Fibroblast of skin of right biceps (primary cell): ENCODE data around the gene EFNA2.

Source experiments
- DNase-seq: peaks from one replicate; pipeline ENCODE4 v3.0.0-alpha.2; 2013

EFNA2 gene

GRCh38 chr19:1272423-1273262 lies 13.0 kb upstream of the EFNA2 start:
- DNase-seq, result no peak

- DNase-seq, result no peak
Observed at GRCh38 chr19:1273263-1274041, 12.2 kb upstream of the EFNA2 start.

DNA sequence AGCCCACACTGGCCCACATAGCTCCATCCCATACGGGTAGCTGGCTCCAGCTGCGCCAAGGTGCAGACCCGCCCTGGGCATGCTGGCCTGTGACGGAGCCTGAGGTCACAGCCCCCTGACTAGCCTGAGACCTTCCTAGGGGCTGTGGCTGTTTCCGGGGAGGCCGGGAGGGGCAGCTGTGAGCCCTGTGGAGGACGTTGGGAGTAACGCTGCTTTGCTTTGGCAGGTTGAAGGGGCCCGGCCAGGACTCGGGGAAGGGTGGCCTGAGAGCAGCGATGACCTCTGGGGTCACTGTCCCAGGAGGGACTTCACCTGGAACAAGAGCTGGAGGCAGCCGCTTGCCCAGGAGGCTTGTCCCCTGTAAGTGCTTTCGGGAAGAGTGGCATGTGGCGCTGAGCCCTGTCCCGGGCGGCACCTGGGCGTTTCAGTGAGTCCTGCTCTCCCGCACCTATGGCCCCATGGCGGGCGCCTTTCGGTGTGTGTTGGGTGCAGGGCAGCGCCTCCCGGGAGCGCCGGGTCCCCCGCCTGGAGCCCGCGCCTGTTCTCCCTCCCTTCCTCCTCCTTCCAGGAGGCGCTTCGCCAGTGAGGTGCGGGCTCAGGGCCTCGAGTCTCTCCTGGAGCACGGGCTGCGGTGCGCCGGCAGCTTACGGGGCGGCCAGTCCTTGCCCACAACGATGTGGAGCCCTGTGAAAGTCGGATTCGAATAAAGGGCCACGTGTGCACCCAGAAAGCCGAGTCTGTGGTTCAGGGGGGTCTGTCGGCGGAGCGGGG lies 11.4 kb upstream of the EFNA2 start:
- DNase-seq, result no peak

- peak; percentile 41 for DNase-seq
Observed at GRCh38 chr19:1274852-1275259, 10.8 kb upstream of the EFNA2 start.

- DNase-seq, result peak; percentile 98
Observed at GRCh38 chr19:1275260-1275975, 10.3 kb upstream of the EFNA2 start, which contains the start of gene FAM174C. FAM174C (plus strand) TSS chr19:1275530; CDS start chr19:1275550, 20 bp downstream.

- DNase-seq, result no peak
Observed at GRCh38 chr19:1275976-1276627, 9.6 kb upstream of the EFNA2 start.

DNA sequence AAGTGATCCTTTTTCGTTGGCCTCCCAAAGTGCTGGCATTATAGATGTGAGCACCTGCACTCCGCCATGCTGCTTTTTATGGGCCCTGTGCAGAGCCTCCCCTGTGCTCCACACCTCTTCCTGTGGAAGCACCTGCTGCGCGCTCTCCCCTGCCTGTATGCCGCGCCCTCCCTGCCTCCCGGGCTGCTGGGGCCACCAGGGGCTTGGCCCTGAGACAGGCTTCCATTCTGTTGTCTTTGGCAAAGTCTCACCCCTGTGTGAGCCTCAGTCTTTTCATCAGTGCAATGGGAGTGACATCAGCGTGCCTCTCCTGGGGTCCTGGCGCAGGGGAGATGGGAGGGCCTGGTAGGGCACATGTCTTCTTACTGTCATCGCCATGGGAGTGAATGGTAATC lies 9.0 kb upstream of the EFNA2 start:
- no peak for DNase-seq

GRCh38 chr19:1277061-1277460 lies 8.6 kb upstream of the EFNA2 start:
- no peak for DNase-seq

- no peak for DNase-seq
Observed at GRCh38 chr19:1278074-1278473, 7.6 kb upstream of the EFNA2 start.

DNA sequence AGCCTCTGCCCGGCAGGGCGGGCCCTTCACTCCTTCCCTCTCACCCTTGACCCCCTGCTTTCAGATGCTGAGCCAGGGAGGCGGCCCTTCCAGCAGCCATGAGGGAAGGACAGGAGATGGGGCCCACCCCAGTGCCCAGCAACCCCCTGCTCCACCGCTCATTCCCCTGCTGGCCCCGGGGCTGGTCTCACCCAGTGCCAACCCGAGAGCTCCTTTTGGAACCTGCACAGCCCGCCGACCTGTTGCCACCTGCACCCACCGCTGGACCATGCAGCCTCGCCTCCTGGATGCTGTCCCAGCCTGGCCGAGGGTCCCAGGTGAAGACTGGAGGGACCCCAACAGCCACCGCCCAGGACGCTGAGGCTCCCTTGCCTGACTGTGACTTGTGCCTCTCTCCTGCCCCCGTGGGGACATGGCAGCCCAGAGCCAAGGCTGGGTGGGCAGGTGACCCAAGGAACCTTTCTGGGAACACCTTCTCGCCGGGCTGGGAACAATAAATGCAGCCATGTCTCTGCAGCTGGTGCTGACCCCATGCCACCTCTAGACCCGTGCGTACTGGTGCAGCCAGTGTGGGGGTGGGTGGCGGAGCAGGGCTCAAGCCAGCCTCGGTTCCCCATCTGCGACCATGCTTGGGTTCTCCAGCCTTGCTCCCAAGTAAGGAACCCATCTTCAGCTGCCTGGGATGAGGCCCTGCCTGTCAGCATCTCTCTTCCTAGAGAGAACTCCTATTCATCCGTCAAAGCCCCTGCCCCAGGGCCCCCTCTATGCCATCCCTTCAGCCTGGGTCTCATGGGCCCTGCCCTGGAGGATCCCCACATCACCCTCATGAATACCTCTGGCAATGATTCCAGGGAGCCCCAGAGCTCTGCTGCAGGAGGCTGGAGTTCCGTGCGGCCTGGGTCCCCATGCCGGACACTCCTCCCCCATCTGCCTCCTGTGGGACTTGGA lies 6.7 kb upstream of the EFNA2 start:
- DNase-seq, result no peak

DNA sequence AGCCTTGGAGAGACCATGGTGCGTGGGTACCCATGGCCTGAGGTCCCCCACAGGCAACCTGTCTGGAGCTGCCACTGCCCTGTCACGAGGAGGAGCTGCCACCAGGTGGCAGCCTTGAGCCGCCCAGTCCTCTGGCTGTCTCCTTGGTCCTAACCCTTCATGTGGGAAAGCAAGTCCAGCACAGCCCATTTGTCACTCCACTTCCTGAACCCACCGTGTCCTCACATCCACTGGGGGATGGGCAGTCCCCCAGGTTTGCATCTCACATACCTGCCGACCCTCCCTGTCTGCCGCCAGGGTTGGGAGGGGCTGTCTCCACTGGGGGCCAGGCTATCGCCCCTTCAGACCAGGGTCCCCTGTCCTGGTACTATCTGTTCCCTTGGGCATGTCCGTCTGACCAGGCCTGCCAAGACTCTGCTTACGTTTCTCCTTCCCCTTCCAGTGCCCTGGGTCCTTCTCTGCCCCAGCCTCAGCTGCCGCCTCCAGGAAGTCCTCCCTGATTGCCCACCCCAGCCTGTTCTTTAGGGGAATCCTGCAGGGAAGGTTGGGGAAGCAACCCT lies 5.8 kb upstream of the EFNA2 start:
- DNase-seq, result peak; percentile 74

DNA sequence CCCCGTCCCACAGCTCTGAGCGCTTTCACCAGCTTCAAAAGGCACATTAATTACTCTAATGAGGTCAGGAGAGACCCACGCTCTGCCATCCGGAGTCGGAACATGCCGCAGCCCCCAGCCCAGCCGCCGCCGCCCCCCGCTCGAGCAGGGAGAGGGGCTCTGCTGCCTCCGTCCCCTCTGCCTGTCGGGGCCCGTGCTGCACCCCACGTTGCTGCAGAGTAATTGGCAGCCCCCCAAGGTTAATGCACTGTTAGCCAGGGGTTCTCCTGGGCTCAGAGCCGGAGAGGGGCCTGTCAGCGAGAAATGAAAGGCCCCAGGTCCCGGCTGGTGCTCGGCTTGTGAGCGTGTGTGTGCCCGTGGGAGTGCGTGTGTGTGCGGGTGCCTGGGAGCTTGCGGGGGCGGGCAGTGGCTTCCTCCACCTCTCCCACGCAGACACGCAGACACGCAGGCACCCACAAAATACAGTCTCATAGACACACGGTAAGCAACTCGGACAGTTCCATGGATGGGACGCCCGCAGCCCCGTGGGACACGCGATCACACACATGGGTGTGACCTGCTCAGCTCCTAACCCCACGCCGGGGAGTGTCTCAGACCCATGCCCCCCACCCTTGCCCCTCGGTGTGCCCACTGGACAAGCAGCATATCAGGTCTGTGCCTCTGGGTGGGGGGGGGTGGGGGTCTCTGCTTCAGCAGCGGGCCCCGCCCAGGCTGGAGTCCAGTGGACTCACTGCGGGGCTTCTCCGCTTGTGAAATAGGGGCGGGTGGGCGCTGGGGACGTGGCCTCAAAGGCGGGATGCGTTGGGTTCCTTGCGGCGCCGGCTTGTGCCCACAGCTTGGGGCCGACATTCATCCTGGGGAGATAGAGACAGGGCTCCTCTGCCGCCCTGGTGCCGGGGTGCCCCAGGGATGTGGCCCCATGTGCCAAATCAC lies 4.8 kb upstream of the EFNA2 start:
- no peak for DNase-seq

- DNase-seq, result no peak
Observed at GRCh38 chr19:1281569-1282287, 3.9 kb upstream of the EFNA2 start.

DNA sequence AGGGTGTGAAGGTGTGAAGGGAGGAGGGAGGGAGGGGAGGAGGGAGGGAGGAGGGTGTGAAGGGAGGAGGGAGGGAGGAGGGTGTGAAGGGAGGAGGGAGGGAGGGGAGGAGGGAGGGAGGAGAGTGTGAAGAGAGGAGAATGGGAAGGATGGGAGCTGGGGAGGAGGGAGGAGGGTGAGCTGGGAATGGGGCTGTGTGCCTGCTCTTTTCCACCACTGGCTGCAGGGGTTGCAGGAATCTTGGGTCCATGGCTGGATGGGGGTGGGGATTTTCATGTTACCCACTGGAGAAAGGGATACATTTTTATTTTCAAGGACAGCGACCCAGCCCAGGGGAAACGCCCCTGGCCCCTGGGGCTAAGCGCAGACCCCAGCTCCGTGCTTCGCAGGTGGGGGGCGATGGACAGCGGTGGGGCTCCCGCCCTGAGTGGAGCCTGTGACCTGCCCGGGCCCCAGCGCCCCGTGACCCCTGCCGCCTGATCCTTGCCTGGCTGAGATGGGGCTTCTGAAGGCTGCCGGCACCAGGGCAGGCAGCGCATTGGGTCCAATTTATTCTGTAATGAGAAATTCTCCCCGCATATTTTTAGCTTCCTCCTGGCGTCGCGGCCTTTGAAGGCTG lies 3.0 kb upstream of the EFNA2 start:
- no peak for DNase-seq

- DNase-seq, result no peak
Observed at GRCh38 chr19:1283207-1283916, 2.3 kb upstream of the EFNA2 start.

DNA sequence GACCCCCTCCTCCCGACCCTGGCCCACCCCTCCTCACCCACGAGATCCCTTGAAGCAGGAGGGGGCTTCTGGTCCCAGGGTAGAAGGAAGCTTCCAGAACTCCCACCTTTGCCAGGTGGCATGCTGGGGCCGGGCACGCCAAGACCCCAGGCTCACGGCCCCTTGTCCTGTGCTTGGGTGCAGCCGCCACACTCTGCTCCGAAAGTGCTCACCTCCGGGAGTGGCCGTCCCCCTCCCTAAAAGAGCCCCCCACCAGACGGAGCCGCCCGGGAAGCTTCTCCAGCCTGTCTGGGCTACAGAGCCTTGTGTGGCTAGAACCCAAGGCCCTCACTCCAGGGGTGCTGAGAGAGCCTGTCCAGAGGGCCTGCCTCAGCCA lies 1.8 kb upstream of the EFNA2 start:
- DNase-seq, result no peak

DNA sequence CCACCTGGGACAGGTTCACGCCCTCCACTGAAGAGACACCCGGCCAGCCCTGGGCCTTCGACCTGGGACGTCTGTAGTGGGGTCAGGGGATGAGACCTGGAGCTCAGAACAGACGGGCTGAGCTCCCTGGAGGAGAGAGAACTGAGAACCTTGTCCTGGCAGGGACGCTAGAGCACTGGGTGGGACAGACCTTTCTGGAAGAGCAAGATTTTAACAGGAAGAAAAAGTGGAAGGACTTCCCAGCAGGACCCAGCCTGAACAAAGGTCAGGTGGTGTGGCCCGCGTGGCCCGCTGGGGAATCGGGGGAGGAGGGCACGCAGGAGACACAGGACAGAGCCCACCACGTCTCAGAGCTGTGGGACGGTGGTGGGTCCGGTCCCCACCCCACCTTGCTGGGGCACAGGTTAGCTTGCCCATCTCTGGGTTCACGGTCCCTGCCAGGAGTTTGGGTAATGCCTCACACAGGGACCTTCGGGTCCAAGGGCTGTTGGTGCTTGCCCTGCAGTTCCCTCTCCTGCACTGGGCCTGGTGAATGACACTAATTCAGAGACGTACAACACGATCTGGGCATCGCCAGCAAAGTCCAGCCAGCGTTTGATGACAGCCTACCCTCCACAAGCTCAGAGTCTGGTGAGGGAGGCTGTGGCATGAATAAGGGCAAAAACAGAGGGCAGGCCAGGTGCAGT lies 1.2 kb upstream of the EFNA2 start:
- no peak for DNase-seq
